Measurements from ENCODE around the gene CADM2. TPM values are rescaled to one million over a fixed set of nuclear protein-coding genes. Genes with fewer than 3 reads are reported as not detected.
A peak's percentile ranks its signal among the peaks of the same experiment; 100 is the strongest.

The CADM2 gene
- total and polyA plus RNA-seq, 2 experiments from 2014 or later = 2.9 to 7.8 TPM

- Histone ChIP-seq H3K36me3 (replicated peaks; ENCODE audit: insufficient read depth, low read depth) (no peaks in the 10 kb centered on the region), H3K9me3 (ENCODE audit: low read depth) (no peaks in the 10 kb centered on the region), H3K4me3 (no peak overlapping the region), H3K9me2 (replicated peaks; ENCODE audit: insufficient read depth) (no peaks in the 10 kb centered on the region), H4K20me1 (ENCODE audit: insufficient read depth, poor library complexity, severe bottlenecking) (no peaks in the 10 kb centered on the region), H3K4me1 (ENCODE audit: insufficient read depth) (no peaks in the 10 kb centered on the region), H2AFZ (no peak overlapping the region), H3K4me2 (no peak overlapping the region), H3K27ac (no peak overlapping the region), H3K79me2 (no peaks in the 10 kb centered on the region), H3K27me3 (no peaks in the 10 kb centered on the region)
- TF ChIP-seq EZH2 (IDR thresholded peaks at IDR 0.05; ENCODE audit: borderline replicate concordance) (no peak), CTCF (IDR thresholded peaks at IDR 0.05; ENCODE audit: poor library complexity) (peak; percentile 55), EZH2phosphoT487 (IDR thresholded peaks at IDR 0.05; ENCODE audit: low read depth, severe bottlenecking, unreplicated experiment) (no peak)
- DNase-seq (ENCODE audit: low spot score) = peak; percentile 30
- WGBS (ENCODE audit: low lambda C conversion rate, missing lambda C conversion rate) = 25% methylated on average over 3 of the region's 3 CpGs
These were observed 843.2 kb downstream of the CADM2 start for GRCh38 chr3:85801955-85802354.

GRCh38 chr3:85808755-85809154 is 850.0 kb downstream of the CADM2 start:
- WGBS (ENCODE audit: low lambda C conversion rate, missing lambda C conversion rate) = 89% methylated on average over 1 of the region's 1 CpG
- Histone ChIP-seq H2AFZ (no peak overlapping the region), H3K9me2 (replicated peaks; ENCODE audit: insufficient read depth) (no peaks in the 10 kb centered on the region), H3K27ac (no peak overlapping the region), H3K79me2 (no peaks in the 10 kb centered on the region), H3K27me3 (no peaks in the 10 kb centered on the region), H3K4me2 (no peak overlapping the region), H3K9me3 (ENCODE audit: low read depth) (no peaks in the 10 kb centered on the region), H3K4me3 (no peak overlapping the region), H3K4me1 (ENCODE audit: insufficient read depth) (no peaks in the 10 kb centered on the region), H3K36me3 (replicated peaks; ENCODE audit: insufficient read depth, low read depth) (no peaks in the 10 kb centered on the region), H4K20me1 (ENCODE audit: insufficient read depth, poor library complexity, severe bottlenecking) (no peaks in the 10 kb centered on the region)
- TF ChIP-seq EZH2phosphoT487 (IDR thresholded peaks at IDR 0.05; ENCODE audit: low read depth, severe bottlenecking, unreplicated experiment) (no peak), EZH2 (IDR thresholded peaks at IDR 0.05; ENCODE audit: borderline replicate concordance) (no peak), CTCF (IDR thresholded peaks at IDR 0.05; ENCODE audit: poor library complexity) (no peak)
- DNase-seq (ENCODE audit: low spot score) = peak; percentile 13

GRCh38 chr3:85821130-85821756 is 862.5 kb downstream of the CADM2 start:
- no peaks in the 10 kb centered on the region for H3K4me1 ChIP-seq (ENCODE audit: insufficient read depth)
- no peak overlapping the region for H3K4me2 ChIP-seq
- no peaks in the 10 kb centered on the region for H3K36me3 ChIP-seq (replicated peaks; ENCODE audit: insufficient read depth, low read depth)
- peak; percentile 63 for TF ChIP-seq CTCF (IDR thresholded peaks at IDR 0.05; ENCODE audit: poor library complexity)
- no peak for TF ChIP-seq EZH2 (IDR thresholded peaks at IDR 0.05; ENCODE audit: borderline replicate concordance)
- no peak for TF ChIP-seq EZH2phosphoT487 (IDR thresholded peaks at IDR 0.05; ENCODE audit: low read depth, severe bottlenecking, unreplicated experiment)
- WGBS (ENCODE audit: low lambda C conversion rate, missing lambda C conversion rate) = 27% methylated on average over 1 of the region's 1 CpG
- DNase-seq (ENCODE audit: low spot score) = peak; percentile 68
- H3K27ac ChIP-seq = no peak overlapping the region
- no peaks in the 10 kb centered on the region for H3K27me3 ChIP-seq
- H3K79me2 ChIP-seq = no peaks in the 10 kb centered on the region
- H3K4me3 ChIP-seq = no peak overlapping the region
- no peaks in the 10 kb centered on the region for H3K9me3 ChIP-seq (ENCODE audit: low read depth)
- H3K9me2 ChIP-seq (replicated peaks; ENCODE audit: insufficient read depth) = no peaks in the 10 kb centered on the region
- no peak overlapping the region for H2AFZ ChIP-seq
- no peaks in the 10 kb centered on the region for H4K20me1 ChIP-seq (ENCODE audit: insufficient read depth, poor library complexity, severe bottlenecking)

Measured in hepatocyte (in vitro differentiated cells).